CD14-positive monocyte (primary cell): Measurements from ENCODE around the gene SWT1. TPM values are rescaled to one million over a fixed set of nuclear protein-coding genes. Genes with fewer than 3 reads are reported as not detected.

ENCODE experiments used
- DNase-seq, 3 donors: peaks; one replicate each; pipeline ENCODE4 v3.0.0-alpha.2; 2011 to 2022
- H2AFZ ChIP-seq: 2 replicates; pipeline ENCODE4 v1.6.0; 2012; ENCODE audit warnings: mild to moderate bottlenecking, low read depth, low read length, inconsistent platforms; ENCODE audit not compliant: insufficient read depth, poor library complexity, severe bottlenecking
- H3K27ac ChIP-seq, 2 donors: 1 replicate in 1 of 2; 2 replicates in 1 of 2; pipeline ENCODE4 v1.5.1; 2012 to 2013; ENCODE audit warnings: low read length in 2 of 2, control low read depth in 1 of 2, inconsistent platforms in 1 of 2, low read depth in 1 of 2, mild to moderate bottlenecking in 1 of 2
- H3K27me3 ChIP-seq, 2 donors: one replicate each; pipeline versions ENCODE4 v1.6.0 to v1.6.1; 2011 to 2013; ENCODE audit warnings: low read length in 2 of 2; ENCODE audit not compliant: control insufficient read depth in 2 of 2, insufficient read depth in 2 of 2
- H3K36me3 ChIP-seq, 2 donors: replicated peaks in 1 of 2; 1 replicate in 1 of 2; 2 replicates in 1 of 2; pipeline versions ENCODE4 v1.5.1 to v1.6.1; 2012 to 2013; ENCODE audit warnings: low read length in 2 of 2, control low read depth in 1 of 2, inconsistent platforms in 1 of 2, mild to moderate bottlenecking in 1 of 2; ENCODE audit not compliant: insufficient read depth in 2 of 2, control insufficient read depth in 1 of 2
- H3K4me1 ChIP-seq, 2 donors: 1 replicate in 1 of 2; 2 replicates in 1 of 2; pipeline versions ENCODE4 v1.5.1 to v1.6.1; 2012 to 2013; ENCODE audit warnings: low read length in 2 of 2, control low read depth in 1 of 2, inconsistent platforms in 1 of 2, mild to moderate bottlenecking in 1 of 2, moderate library complexity in 1 of 2; ENCODE audit not compliant: insufficient read depth in 2 of 2, control insufficient read depth in 1 of 2
- H3K4me2 ChIP-seq: replicated peaks from 2 replicates; pipeline ENCODE3; 2012; ENCODE audit warnings: low read length, moderate library complexity, mild to moderate bottlenecking; ENCODE audit not compliant: poor library complexity, severe bottlenecking; ENCODE audit errors: extremely low read depth
- H3K4me3 ChIP-seq, 3 experiments: fragments of 200-600 bp in 1 of 3; sonication (generic) in 1 of 3; replicated peaks in 1 of 3; 1 replicate in 2 of 3; 2 replicates in 1 of 3; pipeline ENCODE4 v1.5.1; 2011 to 2013; ENCODE audit warnings: low read length in 3 of 3, mild to moderate bottlenecking in 3 of 3, control low read depth in 2 of 3, low read depth in 2 of 3, inconsistent platforms in 1 of 3, moderate library complexity in 1 of 3
- H3K79me2 ChIP-seq: 2 replicates; pipeline ENCODE4 v1.6.0; 2012; ENCODE audit warnings: mild to moderate bottlenecking, control low read depth, inconsistent platforms, low read length, moderate library complexity; ENCODE audit not compliant: insufficient read depth
- H3K9ac ChIP-seq: 2 replicates; pipeline ENCODE4 v1.6.0; 2017; ENCODE audit warnings: low read length, mild to moderate bottlenecking; ENCODE audit not compliant: insufficient read depth, poor library complexity, severe bottlenecking
- H3K9me3 ChIP-seq, 2 donors: replicated peaks in 1 of 2; 1 replicate in 1 of 2; 2 replicates in 1 of 2; pipeline versions ENCODE4 v1.5.1 to v1.6.1; 2012 to 2013; ENCODE audit warnings: low read length in 2 of 2, control low read depth in 1 of 2; ENCODE audit not compliant: control insufficient read depth in 1 of 2, insufficient read depth in 1 of 2
- H4K20me1 ChIP-seq: 2 replicates; pipeline ENCODE4 v1.6.0; 2012; ENCODE audit warnings: mild to moderate bottlenecking, low read length, control low read depth, moderate library complexity; ENCODE audit not compliant: insufficient read depth
- H3K27ac Mint-ChIP-seq, 7 donors: one replicate each; pipeline ENCODE4 v1.8.0; 2020; ENCODE audit warnings: mild to moderate bottlenecking in 7 of 7, mixed read lengths in 7 of 7, moderate library complexity in 6 of 7, inconsistent platforms in 2 of 7
- H3K27me3 Mint-ChIP-seq, 3 donors: one replicate each; pipeline ENCODE4 v1.8.0; 2021 to 2022; ENCODE audit warnings: low read depth in 3 of 3, mild to moderate bottlenecking in 3 of 3, mixed read lengths in 3 of 3, moderate library complexity in 3 of 3, inconsistent platforms in 1 of 3
- H3K36me3 Mint-ChIP-seq, 2 donors: one replicate each; pipeline ENCODE4 v1.8.0; 2020; ENCODE audit warnings: mixed read lengths in 2 of 2, inconsistent platforms in 1 of 2, mild to moderate bottlenecking in 1 of 2
- H3K4me1 Mint-ChIP-seq: one replicate; pipeline ENCODE4 v1.8.0; 2020; ENCODE audit warnings: mild to moderate bottlenecking, mixed read lengths
- H3K4me3 Mint-ChIP-seq, 2 donors: one replicate each; pipeline ENCODE4 v1.8.0; 2020; ENCODE audit warnings: mild to moderate bottlenecking in 2 of 2, mixed read lengths in 2 of 2, moderate library complexity in 1 of 2
- H3K9me3 Mint-ChIP-seq, 7 donors: one replicate each; pipeline ENCODE4 v1.8.0; 2020 to 2022; ENCODE audit warnings: mixed read lengths in 7 of 7, mild to moderate bottlenecking in 6 of 7, moderate library complexity in 6 of 7, inconsistent platforms in 2 of 7
- CTCF ChIP-seq: fragments of 200-600 bp; IDR thresholded peaks from one replicate; pipeline ENCODE4 v1.8.0; 2022; ENCODE audit warnings: antibody characterized with exemption, mild to moderate bottlenecking
- whole genome bisulfite sequencing: methylation state at CpG from one replicate; pipeline ENCODE4 v1.1.5; 2013; ENCODE audit warnings: missing lambda C conversion rate; ENCODE audit not compliant: insufficient coverage; 5-methylcytosine and 5-hydroxymethylcytosine counted together
- intact Hi-C, 2 donors: fragments of 100-400 bp; cut with micrococcal nuclease; formaldehyde crosslinking; loops; one replicate each; pipeline versions ENCODE4 v1.15.0 to v1.15.1; 2023
- polyA plus RNA-seq, 3 donors: library from polyadenylated mRNA; depleted of rRNA in 1 of 3; unstranded in 2 of 3; stranded (reverse) in 1 of 3; fragments of 300-500 nt in 2 of 3; fragments of >200 nt in 1 of 3; fragmentation: Illumina TruSeq in 2 of 3; gene quantifications; 1 replicate in 2 of 3; 2 replicates in 1 of 3; pipeline ENCODE4 v1.2.3, GENCODE V29; 2012 to 2021

The SWT1 gene
- polyA plus RNA-seq, 3 donors: 0.89 to 2.8 (median 1.7) TPM

- Histone ChIP-seq H2AFZ (no peak overlapping the region), H3K9me3 (peaks cover 0 to 4% of the 10 kb centered on the region in 2 donors), H4K20me1 (no peaks in the 10 kb centered on the region), H3K79me2 (no peaks in the 10 kb centered on the region), H3K27me3 (no peaks in the 10 kb centered on the region), H3K4me1 (no peaks in the 10 kb centered on the region), H3K4me2 (no peak overlapping the region), H3K4me3 (no peak overlapping the region), H3K36me3 (no peaks in the 10 kb centered on the region), H3K27ac (no peak overlapping the region), H3K9ac (no peak overlapping the region)
- TF ChIP-seq CTCF: no peak
- no peak for DNase-seq
- Mint-ChIP-seq H3K27me3 (peaks cover 0 to 2% (median 0%) of the 10 kb centered on the region in 3 donors), H3K4me1 (peaks cover 8% of the 10 kb centered on the region), H3K36me3 (peaks cover 5 to 7% of the 10 kb centered on the region in 2 donors), H3K9me3 (peaks cover 0 to 7% (median 2%) of the 10 kb centered on the region in 7 donors), H3K4me3 (no peak overlapping the region), H3K27ac (no peak overlapping the region)
- WGBS: no CpG with 5 or more reads among the region's 3 CpGs
- intact Hi-C loops: no loop called here
These were observed 124.3 kb downstream of the SWT1 start for GRCh38 chr1:185281245-185281644.

- Histone ChIP-seq H3K27ac (no peak overlapping the region), H3K4me2 (no peak overlapping the region), H3K9ac (no peak overlapping the region), H3K27me3 (no peaks in the 10 kb centered on the region), H2AFZ (no peak overlapping the region), H3K79me2 (no peaks in the 10 kb centered on the region), H4K20me1 (no peaks in the 10 kb centered on the region), H3K9me3 (peaks cover 0 to 4% of the 10 kb centered on the region in 2 donors), H3K4me1 (no peaks in the 10 kb centered on the region), H3K36me3 (no peaks in the 10 kb centered on the region), H3K4me3 (no peak overlapping the region)
- no peak overlapping the region for H3K27ac Mint-ChIP-seq
- no CpG with 5 or more reads among the region's 2 CpGs for WGBS
- peaks cover 0 to 6% (median 3%) of the 10 kb centered on the region in 7 donors for H3K9me3 Mint-ChIP-seq
- peaks cover 10% of the 10 kb centered on the region for H3K4me1 Mint-ChIP-seq
- intact Hi-C loops: no loop called here
- no peak overlapping the region for H3K4me3 Mint-ChIP-seq
- peaks cover 0 to 2% (median 0%) of the 10 kb centered on the region in 3 donors for H3K27me3 Mint-ChIP-seq
- DNase-seq: no peak
- peaks cover 2% of the 10 kb centered on the region in 2 donors for H3K36me3 Mint-ChIP-seq
- TF ChIP-seq CTCF: no peak
These were observed 127.1 kb downstream of the SWT1 start for GRCh38 chr1:185284116-185284515.
